GM19395 (cell line): ENCODE data around the gene MAD1L1.
"Not testable (repeated sequence)": the region's sequence is repeated elsewhere in the genome, so short reads cannot be mapped to it uniquely, and the experiment has no call there.

Experiments used
- ATAC-seq: cut with Tn5 transposase; IDR thresholded peaks from one replicate; pipeline ENCODE4 v1.9.1; 2021; ENCODE audit warnings: mild to moderate bottlenecking, moderate library complexity; ENCODE audit not compliant: unreplicated experiment

The MAD1L1 gene

GRCh38 chr7:2049111-2049781, 183.5 kb downstream of the MAD1L1 start:
- ATAC-seq, result no peak

GRCh38 chr7:2048531-2048930, 184.2 kb downstream of the MAD1L1 start:
- ATAC-seq, result no peak

- ATAC-seq, result no peak
Observed at GRCh38 chr7:2048006-2048405, 184.7 kb downstream of the MAD1L1 start.

- no peak for ATAC-seq
Observed at GRCh38 chr7:2046581-2047565, 185.9 kb downstream of the MAD1L1 start.

- no peak for ATAC-seq
Observed at GRCh38 chr7:2045559-2046405, 187.0 kb downstream of the MAD1L1 start.

GRCh38 chr7:2044883-2045471, 187.8 kb downstream of the MAD1L1 start:
- no peak for ATAC-seq

- ATAC-seq, result no peak
Observed at GRCh38 chr7:2044311-2044882, 188.3 kb downstream of the MAD1L1 start.

GRCh38 chr7:2043316-2044039, 189.3 kb downstream of the MAD1L1 start:
- ATAC-seq, result no peak

- ATAC-seq, result no peak
Observed at GRCh38 chr7:2042650-2043049, 190.1 kb downstream of the MAD1L1 start.

GRCh38 chr7:2041496-2042367, 191.0 kb downstream of the MAD1L1 start:
- no peak for ATAC-seq

GRCh38 chr7:2040893-2041270, 191.9 kb downstream of the MAD1L1 start:
- no peak for ATAC-seq

- no peak for ATAC-seq
Observed at GRCh38 chr7:2040201-2040892, 192.4 kb downstream of the MAD1L1 start.

- ATAC-seq, result no peak
Observed at GRCh38 chr7:2038931-2039728, 193.6 kb downstream of the MAD1L1 start.

GRCh38 chr7:2037808-2038522, 194.8 kb downstream of the MAD1L1 start:
- ATAC-seq, result no peak

GRCh38 chr7:2037301-2037807, 195.4 kb downstream of the MAD1L1 start:
- no peak for ATAC-seq

- ATAC-seq, result no peak
Observed at GRCh38 chr7:2036786-2037185, 196.0 kb downstream of the MAD1L1 start.

- not testable (repeated sequence) for ATAC-seq
Observed at GRCh38 chr7:2036201-2036600, 196.5 kb downstream of the MAD1L1 start.
